HG03139 (cell line): Measurements from ENCODE around the gene CAMK2A.

Experiments
- ATAC-seq: cut with Tn5 transposase; IDR thresholded peaks from one replicate; pipeline ENCODE4 v1.9.1; 2021; ENCODE audit not compliant: unreplicated experiment

Gene CAMK2A

GRCh38 chr5:150189326-150189725 lies 100.2 kb downstream of the CAMK2A start:
- ATAC-seq, result no peak

DNA sequence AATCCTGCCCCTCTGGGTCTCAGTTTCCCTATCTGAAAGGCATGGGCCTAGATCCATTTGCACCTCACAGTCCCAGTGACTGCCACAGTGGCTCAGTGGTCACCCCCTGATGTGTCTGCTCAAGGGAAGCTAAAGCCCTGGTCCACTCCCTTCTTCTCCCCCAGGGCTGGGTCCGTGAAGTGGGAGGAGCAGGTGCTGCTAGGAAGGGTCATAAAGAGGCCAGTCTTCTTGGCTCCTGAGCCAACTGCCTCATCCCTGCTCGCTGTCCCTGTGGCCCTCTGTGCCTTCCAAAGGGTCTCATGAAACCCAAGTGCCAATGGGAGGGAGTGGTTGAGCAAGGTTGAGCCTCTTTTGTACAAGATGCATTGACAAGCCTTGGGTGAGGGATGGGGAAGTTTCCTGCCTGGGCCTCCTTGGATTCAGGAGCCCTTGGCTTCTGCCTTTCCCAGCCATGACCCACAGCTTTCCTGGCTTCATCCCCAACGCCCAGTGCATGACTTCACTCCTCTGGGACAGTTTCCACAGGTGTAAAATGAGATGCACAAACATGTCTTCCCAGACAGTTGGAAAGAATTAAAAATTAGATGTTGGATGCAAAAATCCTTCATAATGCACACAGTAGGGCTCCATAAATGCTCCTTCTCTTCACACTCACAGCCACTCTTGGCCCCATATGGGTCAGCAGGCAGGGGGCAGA lies 101.3 kb downstream of the CAMK2A start:
- no peak for ATAC-seq

- no peak for ATAC-seq
Observed at GRCh38 chr5:150186897-150187296, 102.7 kb downstream of the CAMK2A start.

GRCh38 chr5:150186137-150186536 lies 103.4 kb downstream of the CAMK2A start:
- no peak for ATAC-seq

DNA sequence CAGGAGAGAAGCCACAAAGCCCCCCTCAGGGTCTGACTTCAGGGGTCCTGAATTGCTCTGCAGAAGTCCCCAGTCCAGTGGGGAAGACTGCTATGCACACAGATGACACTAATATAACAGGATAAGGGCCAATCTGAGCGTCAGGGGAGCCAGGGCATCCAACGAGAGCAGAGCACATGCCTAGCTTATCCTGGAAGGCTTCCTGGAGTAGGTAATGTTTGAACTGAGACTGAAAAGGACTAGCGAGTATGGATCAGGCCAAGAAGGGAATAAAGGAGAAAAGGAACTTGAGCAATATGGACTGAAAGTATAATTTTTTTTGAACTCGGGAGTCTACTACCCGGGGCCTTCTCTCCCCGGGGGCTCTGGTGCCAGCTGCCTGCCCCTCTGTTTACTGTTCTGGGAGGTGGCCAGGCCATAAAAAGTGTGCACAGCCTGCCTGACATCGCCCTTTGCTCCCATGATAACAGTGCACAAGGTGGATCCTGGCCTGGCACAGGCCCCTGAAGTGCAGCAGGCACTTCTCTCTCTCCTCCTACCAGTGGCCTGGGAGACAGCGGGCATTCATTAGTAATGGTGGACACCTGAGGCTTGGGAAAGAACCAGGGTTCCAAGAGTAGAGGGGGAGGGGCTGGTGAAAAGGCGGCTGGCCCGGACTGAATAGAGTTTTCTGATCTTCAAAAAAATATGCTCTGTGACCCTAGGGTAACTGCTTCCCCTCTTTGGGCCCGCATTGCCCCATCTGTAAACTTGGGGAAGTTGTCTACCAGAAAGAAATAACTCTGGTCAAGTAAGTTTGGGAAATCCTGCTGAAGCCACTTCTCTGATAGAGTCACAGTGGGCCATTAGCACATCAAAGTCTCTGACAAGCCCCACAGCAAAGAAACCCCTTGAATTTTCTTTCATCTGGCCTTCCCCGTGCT lies 104.3 kb downstream of the CAMK2A start:
- ATAC-seq, result no peak

DNA sequence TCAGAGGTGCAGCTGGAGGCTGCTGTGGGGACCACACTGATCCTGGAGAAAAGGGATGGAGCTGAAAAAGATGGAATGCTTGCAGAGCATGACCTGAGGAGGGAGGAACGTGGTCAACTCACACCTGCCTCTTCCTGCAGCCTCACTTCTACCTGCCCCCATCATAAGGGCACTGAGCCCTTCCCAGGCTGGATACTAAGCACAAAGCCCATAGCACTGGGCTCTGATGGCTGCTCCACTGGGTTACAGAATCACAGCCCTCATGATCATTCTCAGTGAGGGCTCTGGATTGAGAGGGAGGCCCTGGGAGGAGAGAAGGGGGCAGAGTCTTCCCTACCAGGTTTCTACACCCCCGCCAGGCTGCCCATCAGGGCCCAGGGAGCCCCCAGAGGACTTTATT lies 105.6 kb downstream of the CAMK2A start:
- ATAC-seq, result no peak

- no peak for ATAC-seq
Observed at GRCh38 chr5:150183436-150183835, 106.1 kb downstream of the CAMK2A start.

GRCh38 chr5:150182774-150183173 lies 106.8 kb downstream of the CAMK2A start:
- ATAC-seq, result no peak

- no peak for ATAC-seq
Observed at GRCh38 chr5:150181766-150182545, 107.6 kb downstream of the CAMK2A start.

- no peak for ATAC-seq
Observed at GRCh38 chr5:150181027-150181426, 108.5 kb downstream of the CAMK2A start.

DNA sequence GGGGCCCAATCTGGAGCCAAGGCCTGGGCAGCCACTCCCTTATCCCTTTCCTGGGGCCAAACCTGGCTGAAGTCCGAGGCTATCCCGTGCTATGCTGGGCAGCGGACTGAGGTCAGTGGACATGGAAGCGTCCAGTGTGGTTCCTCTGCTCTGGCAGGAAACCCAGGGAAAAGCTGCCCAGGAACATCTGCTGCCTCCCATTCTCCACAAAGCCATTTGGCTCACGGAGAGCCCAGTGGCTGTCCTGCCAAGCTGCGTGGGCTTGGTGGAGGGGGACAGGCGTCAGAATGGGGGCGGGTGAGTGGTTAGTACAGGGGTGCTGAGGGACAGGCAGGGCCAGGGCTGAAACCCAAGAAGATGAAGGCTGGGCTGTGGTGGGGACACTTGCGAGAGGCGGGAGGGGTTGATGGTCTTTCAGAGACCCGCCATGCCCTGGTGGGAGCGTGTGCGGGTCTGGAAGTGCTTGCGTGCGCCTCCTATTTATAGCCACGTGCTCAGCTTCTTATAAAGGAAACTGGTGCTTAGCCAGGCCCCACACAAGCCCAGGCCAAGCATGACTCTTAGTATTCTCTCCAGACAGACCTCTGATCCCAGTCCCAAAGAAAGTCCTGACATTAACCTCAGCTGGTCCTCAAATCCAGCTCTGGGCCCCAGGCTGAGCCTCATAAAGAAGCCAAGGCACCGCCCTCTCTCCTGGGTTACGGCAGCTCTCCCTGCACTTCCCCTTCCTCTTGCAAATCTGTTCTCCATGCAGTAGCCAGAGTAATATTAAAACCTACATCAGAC lies 109.1 kb downstream of the CAMK2A start:
- ATAC-seq, result no peak

DNA sequence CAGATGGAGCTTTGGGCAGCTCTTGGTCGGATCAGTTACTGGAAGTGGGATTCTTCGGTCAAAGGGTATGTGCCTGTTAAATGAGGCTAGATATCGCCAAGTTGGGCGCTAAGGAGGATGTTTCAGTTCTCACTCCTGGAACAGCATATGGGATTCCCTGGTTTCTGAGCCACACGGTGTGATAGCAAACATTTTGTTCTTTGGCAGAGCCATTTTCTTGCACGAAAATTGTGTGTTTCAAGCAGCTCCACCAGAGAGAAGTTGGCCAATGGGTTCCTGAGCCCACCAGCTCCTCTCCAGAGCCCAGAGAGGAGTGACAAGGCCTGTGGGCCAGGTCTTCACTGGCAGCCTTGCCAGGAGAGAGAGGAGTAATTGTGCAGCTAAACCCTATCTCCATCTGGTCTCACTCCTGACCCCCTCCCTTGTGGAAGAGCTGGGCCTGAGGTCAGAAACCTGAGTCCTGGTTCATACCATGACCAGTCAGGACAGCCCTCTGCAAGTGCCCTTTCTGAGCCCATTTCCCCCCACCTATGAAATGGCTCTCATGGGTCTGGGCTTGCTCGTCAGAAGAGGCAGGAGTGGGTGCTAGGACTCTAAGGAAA lies 110.5 kb downstream of the CAMK2A start:
- ATAC-seq, result no peak

DNA sequence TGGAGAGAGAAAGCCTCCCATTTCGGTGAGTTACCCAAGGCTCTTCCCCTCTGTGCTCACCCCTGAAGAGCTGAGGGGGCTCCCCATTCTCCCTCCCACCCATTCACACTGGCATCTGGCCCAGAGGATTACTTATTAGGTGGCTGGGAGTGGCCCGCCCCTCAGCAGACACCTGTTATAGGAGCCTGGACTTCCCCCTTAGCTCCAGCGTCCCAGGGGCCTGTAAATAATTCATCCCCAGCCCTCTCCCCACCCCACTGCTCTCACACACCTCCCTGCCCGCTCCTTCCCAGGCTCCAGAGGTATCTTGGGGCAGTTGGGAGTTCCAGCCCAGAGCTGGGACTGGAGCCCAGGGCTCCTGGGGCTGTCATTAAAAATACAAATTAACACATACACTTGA lies 111.3 kb downstream of the CAMK2A start:
- ATAC-seq, result no peak

DNA sequence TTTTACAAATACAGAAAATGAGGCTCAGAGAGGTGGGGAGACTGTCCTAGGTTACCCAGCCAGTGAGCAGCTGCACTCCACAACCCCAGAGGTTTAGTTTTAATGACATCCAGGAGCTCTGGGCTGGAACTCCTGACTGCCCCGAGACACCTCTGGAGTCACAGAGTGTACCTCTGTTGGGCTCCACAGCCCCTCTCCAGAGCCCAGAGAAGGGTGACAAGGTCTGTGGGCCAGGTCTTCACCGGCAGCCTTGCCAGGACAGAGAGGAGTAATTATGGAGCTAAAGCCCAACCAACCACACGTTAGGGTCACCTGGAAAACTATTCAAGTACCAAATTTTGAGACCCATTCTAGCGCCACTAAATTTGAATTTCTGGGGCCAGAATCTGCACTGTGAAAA lies 111.9 kb downstream of the CAMK2A start:
- ATAC-seq, result no peak

- no peak for ATAC-seq
Observed at GRCh38 chr5:150176745-150177477, 112.7 kb downstream of the CAMK2A start.

- no peak for ATAC-seq
Observed at GRCh38 chr5:150175536-150175935, 114.0 kb downstream of the CAMK2A start.

DNA sequence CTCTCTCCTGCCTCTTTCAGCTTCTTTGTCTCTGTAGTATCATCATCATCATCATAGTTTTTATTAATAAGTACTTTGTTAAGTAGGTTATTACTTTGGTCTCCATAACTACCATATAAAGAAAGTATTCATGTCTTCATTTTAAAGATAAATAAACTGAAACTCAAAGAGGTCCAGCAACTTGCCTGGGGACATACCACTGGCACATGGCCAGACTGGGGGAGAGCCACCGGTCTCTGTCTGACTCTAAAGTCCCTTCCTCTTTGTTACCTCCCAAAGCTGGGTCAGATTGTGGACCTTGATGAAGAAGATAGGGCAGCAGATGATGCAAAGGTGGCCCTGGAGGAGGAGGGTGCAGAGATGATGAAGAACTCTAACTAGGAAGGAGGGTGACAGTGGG lies 114.5 kb downstream of the CAMK2A start:
- ATAC-seq, result no peak

GRCh38 chr5:150174285-150174684 lies 115.3 kb downstream of the CAMK2A start:
- ATAC-seq, result no peak

- ATAC-seq, result no peak
Observed at GRCh38 chr5:150173161-150173560, 116.4 kb downstream of the CAMK2A start.

DNA sequence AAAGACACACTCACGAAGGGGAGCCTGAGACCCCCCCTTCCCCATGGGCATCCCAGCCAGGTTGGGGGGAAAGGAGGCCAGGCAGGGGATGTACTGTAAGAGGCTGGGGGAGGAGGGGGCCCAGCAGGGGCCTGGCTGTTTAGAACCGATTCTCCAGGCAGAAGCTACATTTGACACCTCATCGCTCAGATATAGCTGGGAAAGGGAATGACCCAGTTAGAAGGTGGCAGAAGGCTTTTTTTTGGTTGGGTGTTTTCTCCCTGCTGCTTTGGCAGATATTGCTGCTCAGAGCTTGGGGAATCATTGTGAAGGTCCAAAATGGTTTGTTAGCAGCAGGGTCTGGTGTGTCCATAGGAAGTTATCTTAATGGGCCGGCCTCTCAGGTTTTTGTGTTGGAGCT lies 117.0 kb downstream of the CAMK2A start:
- ATAC-seq, result no peak
